ENCODE measurements around the gene ATP5ME. TPM values are rescaled to one million over a fixed set of nuclear protein-coding genes. Genes with fewer than 3 reads are reported as not detected.

Gene ATP5ME, protein sequence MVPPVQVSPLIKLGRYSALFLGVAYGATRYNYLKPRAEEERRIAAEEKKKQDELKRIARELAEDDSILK
- 100 to 1,000 TPM; 227 to 249 (median 244) TPM for total RNA-seq

DNA sequence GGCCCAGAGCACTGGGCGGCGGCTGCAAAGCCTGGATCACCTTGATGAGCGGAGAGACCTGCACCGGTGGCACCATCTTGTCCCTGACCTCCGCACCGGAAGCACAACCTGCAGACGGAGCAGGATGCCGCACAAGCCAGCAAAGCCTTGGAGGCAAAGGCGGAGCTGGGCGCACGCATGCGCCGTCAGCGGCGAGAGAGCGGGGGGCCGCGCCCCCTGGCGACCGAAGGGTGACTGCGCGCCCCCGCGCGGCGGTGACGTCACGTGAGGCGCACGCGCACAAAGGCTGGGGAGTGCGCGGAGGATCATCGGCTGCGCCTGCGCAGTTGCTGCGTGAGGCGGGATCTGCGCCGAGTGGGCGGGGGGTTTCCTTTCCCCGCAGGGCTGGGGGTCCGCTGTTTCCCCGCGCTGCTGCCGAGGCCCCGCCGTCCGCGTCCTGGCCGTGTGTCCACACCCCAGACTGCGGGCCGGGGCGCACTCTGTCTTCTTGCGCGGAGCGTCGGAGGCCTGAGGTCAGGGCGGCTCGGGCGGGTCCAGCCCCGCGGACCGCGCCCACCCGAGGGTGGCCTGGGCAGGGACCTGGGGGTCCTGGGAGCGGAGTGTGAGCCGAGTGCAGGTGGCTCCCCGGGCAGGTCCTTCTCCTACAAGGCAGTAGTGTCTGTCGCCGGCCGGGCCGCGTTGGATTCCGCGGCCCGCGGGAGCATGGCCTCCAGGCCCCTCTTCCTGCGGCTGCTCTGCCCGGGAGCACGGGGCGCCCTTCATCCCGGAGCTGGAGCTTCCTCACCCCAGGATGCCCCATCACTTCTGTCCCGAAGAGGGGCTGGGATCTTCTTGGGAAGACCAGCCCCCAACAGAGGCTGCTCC lies at the start of gene ATP5ME, which contains the start of gene MYL5:
ATP5ME (minus strand) TSS at position 105 of the 864 bp plus-strand sequence; CDS start at position 76, 29 bp downstream.
MYL5 (plus strand) TSS at position 371 of the 864 bp plus-strand sequence. CDS start 3,485 bp downstream, outside the sequence.
- Mint-ChIP-seq H3K9me3 (no peaks in the 10 kb centered on the region), H3K36me3 (ENCODE audit: insufficient read depth) (peaks cover 16% of the 10 kb centered on the region), H3K4me3 (peak within 1 kb of the TSS; percentile 86), H3K27me3 (ENCODE audit: low read depth) (no peaks in the 10 kb centered on the region), H3K4me1 (ENCODE audit: low read depth) (peaks cover 10% of the 10 kb centered on the region)
- DNase-seq (peak; percentile 98), ATAC-seq (peak; percentile 94 to 96)

DNA sequence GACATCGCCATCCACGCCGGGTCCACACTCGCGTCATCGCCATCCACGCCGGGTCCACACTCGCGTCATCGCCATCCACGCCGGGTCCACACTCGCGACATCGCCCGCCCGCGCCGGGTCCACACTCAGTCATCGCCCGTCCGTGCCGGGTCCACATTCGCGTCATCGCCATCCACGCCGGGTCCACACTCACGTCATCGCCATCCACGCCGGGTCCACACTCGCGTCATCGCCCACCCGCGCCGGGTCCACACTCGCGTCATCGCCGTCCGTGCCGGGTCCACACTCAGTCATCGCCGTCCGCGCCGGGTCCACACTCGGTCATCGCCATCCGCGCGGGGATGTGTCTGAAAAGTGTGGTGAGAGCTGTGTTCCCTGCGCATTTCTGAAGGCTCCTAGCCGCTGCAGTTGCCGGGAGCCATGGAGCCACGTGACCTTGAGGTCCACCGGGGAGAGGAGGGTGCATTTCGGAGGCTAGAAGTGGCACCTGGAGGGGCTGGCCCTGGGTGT lies 48.8 kb upstream of the ATP5ME start:
- Mint-ChIP-seq H3K4me3 (no peak overlapping the region), H3K36me3 (ENCODE audit: insufficient read depth) (peaks cover 23% of the 10 kb centered on the region), H3K4me1 (ENCODE audit: low read depth) (peaks cover 12% of the 10 kb centered on the region), H3K9me3 (no peaks in the 10 kb centered on the region), H3K27me3 (ENCODE audit: low read depth) (no peaks in the 10 kb centered on the region)
- DNase-seq (no peak), ATAC-seq (no peak)

DNA sequence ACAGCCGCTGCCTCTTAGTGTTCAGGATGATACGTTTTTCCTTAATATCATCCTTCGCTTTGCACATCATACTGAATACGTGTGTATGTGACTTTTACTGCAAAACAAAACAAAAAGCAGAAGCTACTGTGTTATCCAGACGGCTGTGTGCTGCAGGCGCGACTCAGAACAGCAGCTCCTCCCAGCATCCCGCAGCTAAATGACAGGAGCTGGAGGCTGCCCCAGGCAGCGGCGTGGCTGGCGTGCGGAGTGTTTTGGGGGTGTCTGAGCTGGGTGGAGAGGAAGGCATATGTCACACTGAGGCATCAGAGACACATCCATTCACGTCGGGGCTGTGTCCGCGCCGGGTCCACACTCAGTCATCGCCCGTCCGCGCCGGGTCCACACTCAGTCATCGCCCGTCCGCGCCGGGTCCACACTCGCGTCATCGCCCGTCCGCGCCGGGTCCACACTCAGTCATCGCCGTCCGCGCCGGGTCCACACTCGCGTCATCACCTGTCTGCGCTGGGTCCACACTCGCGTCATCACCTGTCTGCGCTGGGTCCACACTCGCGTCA lies 48.2 kb upstream of the ATP5ME start:
- Mint-ChIP-seq H3K4me3 (no peak overlapping the region), H3K4me1 (ENCODE audit: low read depth) (peaks cover 14% of the 10 kb centered on the region), H3K27me3 (ENCODE audit: low read depth) (no peaks in the 10 kb centered on the region), H3K9me3 (no peaks in the 10 kb centered on the region), H3K36me3 (ENCODE audit: insufficient read depth) (peaks cover 23% of the 10 kb centered on the region)
- DNase-seq (no peak), ATAC-seq (no peak)

DNA sequence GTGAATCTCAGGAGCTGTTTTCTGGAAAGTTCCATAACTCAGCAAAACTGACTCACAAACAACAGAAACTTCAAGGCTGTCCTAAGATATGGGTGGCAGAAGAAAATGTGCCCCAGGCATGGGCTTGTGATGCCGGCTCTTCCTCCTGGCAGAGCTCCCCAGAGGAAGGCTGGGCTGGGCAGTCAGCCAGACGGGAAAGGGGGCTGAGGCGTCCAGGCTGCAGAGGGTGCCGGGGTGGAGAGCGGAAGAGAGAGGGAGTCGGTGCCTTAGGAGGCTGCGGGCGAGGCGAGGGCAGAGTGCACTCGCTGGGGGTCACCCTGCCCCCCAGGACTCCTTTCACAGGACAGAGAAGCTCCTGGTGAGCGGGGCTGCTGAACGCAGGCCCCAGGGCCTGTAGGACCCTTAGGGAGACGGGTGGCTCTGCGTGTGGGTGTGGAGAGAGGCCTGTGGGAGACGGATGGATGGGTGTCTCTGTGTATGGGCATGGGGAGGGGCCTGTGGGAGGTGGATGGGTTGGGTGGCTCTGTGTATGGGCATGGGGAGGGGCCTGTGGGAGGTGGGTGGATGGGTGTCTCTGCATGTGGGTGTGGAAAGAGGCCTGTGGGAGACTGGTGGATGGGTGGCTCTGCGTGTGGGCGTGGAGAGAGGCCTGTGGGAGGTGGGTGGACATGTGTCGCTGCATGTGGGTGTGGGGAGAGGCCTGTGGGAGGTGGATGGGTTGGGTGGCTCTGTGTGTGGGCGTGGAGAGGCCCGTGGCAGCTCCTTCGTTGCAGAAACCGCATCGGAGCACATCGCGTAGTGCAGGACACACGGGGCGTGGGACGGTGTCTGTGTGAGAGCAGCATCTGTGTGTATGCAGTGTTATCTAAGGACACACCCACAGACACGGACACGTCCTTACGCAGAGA lies 47.4 kb upstream of the ATP5ME start:
- peaks cover 13% of the 10 kb centered on the region for H3K4me1 Mint-ChIP-seq (ENCODE audit: low read depth)
- DNase-seq (no peak), ATAC-seq (peak in 1 of 2 donors; percentile 34)
- no peaks in the 10 kb centered on the region for H3K27me3 Mint-ChIP-seq (ENCODE audit: low read depth)
- peaks cover 23% of the 10 kb centered on the region for H3K36me3 Mint-ChIP-seq (ENCODE audit: insufficient read depth)
- H3K9me3 Mint-ChIP-seq: no peaks in the 10 kb centered on the region
- no peak overlapping the region for H3K4me3 Mint-ChIP-seq

DNA sequence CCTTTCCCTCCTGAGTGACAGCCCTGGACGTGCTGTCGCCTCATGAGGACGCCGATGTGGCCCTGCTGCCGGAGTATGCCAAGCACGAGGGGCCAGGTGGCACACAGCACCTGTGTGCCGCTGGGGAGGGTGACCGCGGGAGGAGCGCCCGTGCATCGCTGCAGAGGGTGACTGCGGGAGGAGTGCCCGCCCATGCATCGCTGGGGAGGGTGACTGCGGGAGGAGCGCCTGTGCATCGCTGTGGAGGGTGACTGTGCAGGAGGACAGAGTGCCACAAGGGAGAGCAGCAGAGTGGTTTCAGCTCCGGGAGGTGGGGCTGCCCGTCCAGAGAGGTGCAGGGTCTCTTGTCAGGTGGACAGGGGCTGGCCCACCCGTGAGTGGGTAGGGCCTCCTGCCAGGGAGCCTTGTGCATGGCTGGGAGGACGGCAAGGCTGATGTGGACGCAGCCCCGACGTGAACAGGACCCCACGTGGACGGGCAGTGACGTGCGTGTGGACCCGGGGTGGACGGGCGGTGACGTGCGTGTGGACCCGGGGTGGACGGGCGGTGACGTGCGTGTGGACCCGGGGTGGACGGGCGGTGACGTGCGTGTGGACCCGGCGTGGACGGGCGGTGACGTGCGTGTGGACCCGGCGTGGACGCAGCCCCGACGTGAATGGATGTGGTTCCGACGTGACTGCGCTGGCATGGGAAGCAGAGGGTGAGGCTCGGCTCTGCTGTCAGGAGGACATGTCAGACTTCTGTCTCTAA lies 46.2 kb upstream of the ATP5ME start:
- no peaks in the 10 kb centered on the region for H3K9me3 Mint-ChIP-seq
- ATAC-seq (no peak), DNase-seq (no peak)
- H3K36me3 Mint-ChIP-seq (ENCODE audit: insufficient read depth): peaks cover 23% of the 10 kb centered on the region
- H3K4me3 Mint-ChIP-seq: no peak overlapping the region
- no peaks in the 10 kb centered on the region for H3K27me3 Mint-ChIP-seq (ENCODE audit: low read depth)
- H3K4me1 Mint-ChIP-seq (ENCODE audit: low read depth): peaks cover 12% of the 10 kb centered on the region

DNA sequence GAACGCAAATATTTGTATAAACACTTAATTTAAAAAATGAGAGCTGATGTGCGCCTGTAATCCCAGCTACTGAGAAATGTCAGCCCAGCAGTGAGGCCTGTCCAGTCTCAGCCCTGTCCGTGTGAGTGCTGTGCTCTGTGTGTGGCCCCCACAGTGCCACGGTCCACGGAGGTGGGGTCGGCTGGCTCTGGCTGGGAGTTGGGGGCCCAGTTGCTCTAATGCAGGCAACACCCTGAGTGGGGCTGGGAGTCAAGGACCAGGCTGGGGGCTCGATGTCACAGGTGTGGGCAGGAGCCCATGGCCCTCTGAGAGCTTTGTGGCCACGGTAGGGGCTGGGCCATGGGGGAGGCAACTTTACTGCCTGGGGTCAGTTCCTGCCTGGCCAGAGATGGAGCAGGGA lies 44.4 kb upstream of the ATP5ME start:
- ATAC-seq (no peak), DNase-seq (no peak)
- no peak overlapping the region for H3K4me3 Mint-ChIP-seq
- no peaks in the 10 kb centered on the region for H3K9me3 Mint-ChIP-seq
- peaks cover 23% of the 10 kb centered on the region for H3K36me3 Mint-ChIP-seq (ENCODE audit: insufficient read depth)
- peaks cover 8% of the 10 kb centered on the region for H3K4me1 Mint-ChIP-seq (ENCODE audit: low read depth)
- H3K27me3 Mint-ChIP-seq (ENCODE audit: low read depth): no peaks in the 10 kb centered on the region

DNA sequence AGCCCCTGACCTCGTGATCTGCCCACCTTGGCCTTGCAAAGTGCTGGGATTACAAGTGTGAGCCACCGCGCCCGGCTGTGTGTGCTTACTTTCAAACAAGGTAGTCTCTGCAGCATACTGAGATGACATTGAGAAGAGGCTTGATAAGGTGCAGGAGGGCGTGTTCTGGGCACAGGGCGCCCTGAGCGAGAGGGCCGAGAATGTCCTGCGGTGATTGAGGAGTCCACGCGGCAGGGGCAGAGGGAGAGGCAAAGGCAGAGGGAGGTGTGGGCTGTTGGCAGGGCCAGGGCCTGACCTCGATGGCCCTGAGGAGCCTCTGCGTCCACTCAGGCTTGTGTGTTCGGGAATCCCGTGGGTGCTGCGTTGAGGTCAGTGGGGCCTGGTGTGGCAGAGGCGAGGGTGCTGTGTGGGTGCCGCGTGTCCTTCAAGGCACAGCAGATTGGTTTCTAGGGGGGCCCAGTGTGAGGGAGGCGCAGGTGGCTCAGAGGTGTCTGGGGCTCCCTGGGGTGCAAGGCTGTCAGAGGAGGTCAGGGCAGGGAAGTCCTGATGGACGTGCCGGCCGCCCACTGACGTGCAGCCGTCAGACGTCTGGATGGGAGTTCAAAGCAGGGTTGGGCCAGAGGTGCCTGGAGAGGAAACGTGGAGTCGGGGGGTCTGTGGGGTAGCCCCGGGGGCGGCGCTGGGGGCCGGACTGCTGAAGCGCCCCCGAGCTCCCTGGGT lies 43.7 kb upstream of the ATP5ME start:
- Mint-ChIP-seq H3K4me1 (ENCODE audit: low read depth) (peaks cover 8% of the 10 kb centered on the region), H3K4me3 (no peak overlapping the region), H3K9me3 (no peaks in the 10 kb centered on the region), H3K36me3 (ENCODE audit: insufficient read depth) (peaks cover 23% of the 10 kb centered on the region), H3K27me3 (ENCODE audit: low read depth) (no peaks in the 10 kb centered on the region)
- DNase-seq (no peak), ATAC-seq (no peak)

DNA sequence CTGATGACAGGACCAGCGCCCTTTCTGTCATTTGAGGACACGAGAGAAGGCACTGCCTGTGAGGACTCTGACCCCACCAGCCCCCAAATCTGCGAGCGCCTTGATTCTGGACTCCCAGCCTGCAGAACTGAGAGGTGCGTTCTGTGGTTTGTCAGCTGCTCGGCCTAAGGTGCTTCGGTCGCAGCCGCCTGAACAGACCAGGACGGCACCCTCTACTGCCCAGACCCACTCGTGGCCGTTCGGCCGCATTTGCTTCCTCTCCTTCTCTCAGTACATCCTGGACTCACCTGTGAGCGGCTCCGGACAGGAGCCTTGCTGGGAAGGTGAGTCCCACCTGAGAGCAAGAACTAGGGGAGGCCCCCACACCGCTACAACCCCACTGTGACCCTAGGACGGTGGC lies 40.0 kb upstream of the ATP5ME start:
- ATAC-seq: no peak
- DNase-seq: no peak
- peaks cover 18% of the 10 kb centered on the region for H3K4me1 Mint-ChIP-seq (ENCODE audit: low read depth)
- peaks cover 3% of the 10 kb centered on the region for H3K36me3 Mint-ChIP-seq (ENCODE audit: insufficient read depth)
- no peaks in the 10 kb centered on the region for H3K9me3 Mint-ChIP-seq
- no peak overlapping the region for H3K4me3 Mint-ChIP-seq
- no peaks in the 10 kb centered on the region for H3K27me3 Mint-ChIP-seq (ENCODE audit: low read depth)

DNA sequence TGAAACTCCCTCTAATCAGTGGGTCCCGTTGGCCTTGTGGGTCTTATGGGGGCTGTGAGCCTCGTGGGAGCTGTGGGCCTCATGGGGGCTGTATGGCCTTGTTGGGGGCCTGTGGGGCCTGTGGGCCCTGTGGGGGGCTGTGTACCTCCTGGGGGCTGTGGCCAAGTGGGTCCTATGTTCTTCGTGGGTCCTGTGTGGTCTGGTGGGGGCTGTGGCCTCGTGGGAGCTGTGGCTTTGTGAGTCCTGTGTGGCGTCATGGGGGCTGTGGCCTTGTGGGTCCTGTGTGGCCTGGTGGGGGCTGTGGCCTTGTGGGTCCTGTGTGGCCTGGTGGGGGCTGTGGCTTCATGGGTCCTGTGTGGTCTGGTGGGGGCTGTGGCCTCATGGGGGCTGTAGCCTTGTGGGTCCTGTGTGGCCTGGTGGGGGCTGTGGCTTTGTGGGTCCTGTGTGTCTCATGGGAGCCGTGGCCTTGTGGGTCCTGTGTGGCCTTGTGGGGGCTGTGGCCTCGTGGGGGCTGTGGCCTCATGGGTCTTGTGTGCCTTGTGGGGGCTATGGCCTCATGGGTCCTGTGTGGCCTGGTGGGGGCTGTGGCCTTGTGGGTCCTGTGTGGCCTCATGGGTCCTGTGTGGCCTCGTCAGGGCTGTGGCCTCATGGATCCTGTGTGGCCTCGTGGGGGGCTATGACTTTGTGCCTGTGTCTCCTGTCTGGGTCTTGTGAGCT lies 39.0 kb upstream of the ATP5ME start:
- peaks cover 2% of the 10 kb centered on the region for H3K36me3 Mint-ChIP-seq (ENCODE audit: insufficient read depth)
- H3K4me3 Mint-ChIP-seq: no peak overlapping the region
- H3K9me3 Mint-ChIP-seq: no peaks in the 10 kb centered on the region
- ATAC-seq: no peak
- no peak for DNase-seq
- peaks cover 25% of the 10 kb centered on the region for H3K4me1 Mint-ChIP-seq (ENCODE audit: low read depth)
- no peaks in the 10 kb centered on the region for H3K27me3 Mint-ChIP-seq (ENCODE audit: low read depth)

DNA sequence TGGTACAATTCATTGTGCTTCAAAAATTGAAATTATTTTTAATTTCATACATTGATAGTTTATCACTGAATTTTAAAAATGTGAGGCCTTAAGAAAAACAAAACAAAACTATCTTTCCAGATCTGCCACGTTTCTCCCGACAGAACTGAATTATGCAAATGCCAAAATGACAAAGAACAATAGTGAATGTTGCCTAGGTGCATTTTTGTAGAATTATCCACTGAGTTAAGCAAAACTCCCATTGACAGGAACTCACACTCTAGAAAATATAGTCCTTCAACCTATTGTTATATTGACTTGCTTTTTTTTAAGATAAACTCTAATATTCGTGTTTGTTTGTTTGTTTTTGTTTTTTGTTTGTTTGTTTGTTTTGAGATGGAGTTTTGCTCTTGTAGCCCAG lies 38.0 kb upstream of the ATP5ME start:
- no peak for DNase-seq
- H3K27me3 Mint-ChIP-seq (ENCODE audit: low read depth): no peaks in the 10 kb centered on the region
- H3K4me3 Mint-ChIP-seq: no peak overlapping the region
- H3K36me3 Mint-ChIP-seq (ENCODE audit: insufficient read depth): peaks cover 2% of the 10 kb centered on the region
- H3K4me1 Mint-ChIP-seq (ENCODE audit: low read depth): peaks cover 25% of the 10 kb centered on the region
- no peak for ATAC-seq
- no peaks in the 10 kb centered on the region for H3K9me3 Mint-ChIP-seq

DNA sequence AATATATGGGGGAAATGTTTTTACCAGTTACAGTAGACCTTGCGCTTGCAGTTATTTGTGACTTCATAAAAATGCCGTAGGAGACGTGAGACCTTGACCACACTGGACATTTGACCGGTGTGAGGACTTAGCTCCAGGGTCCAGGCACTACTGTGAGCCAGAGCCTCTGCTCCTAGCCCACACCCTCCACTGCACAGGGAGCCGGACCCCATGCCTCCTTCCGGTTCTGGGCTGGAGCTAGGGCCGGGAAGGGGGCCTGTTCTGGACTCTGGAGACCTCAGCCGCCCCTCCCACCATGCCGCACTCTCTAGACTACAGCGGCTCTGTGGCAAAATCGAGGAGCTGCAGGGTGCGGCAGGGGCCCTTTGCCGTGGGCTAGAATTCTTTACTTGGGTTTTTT lies 36.8 kb upstream of the ATP5ME start:
- Mint-ChIP-seq H3K4me1 (ENCODE audit: low read depth) (peaks cover 25% of the 10 kb centered on the region), H3K9me3 (no peaks in the 10 kb centered on the region), H3K4me3 (no peak overlapping the region), H3K36me3 (ENCODE audit: insufficient read depth) (peaks cover 2% of the 10 kb centered on the region), H3K27me3 (ENCODE audit: low read depth) (no peaks in the 10 kb centered on the region)
- no peak for DNase-seq
- ATAC-seq: no peak

DNA sequence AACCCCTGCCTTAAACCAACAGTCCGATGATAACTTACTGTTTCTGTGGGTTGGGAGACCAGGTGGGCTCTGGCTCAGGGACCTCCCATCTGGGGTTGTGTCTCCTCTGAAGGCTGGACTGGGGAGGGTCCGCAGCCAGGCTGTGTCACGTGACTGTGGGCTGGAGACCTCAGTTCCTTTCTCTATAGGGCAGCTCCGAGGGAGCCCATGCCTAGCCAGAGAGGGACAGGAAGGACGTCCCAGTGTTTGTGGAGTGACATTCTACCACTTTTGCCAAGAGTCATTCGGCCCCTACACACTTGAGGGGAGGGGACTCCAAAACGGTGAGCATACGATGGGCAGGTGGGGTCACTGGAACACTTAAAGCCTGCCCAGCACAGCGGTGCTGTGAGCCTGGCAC lies 36.0 kb upstream of the ATP5ME start:
- Mint-ChIP-seq H3K4me1 (ENCODE audit: low read depth) (peaks cover 23% of the 10 kb centered on the region), H3K9me3 (no peaks in the 10 kb centered on the region), H3K4me3 (no peak overlapping the region), H3K36me3 (ENCODE audit: insufficient read depth) (peaks cover 2% of the 10 kb centered on the region), H3K27me3 (ENCODE audit: low read depth) (no peaks in the 10 kb centered on the region)
- no peak for ATAC-seq
- no peak for DNase-seq
